ENCODE results near the gene CALB2. TPM values are rescaled to one million over a fixed set of nuclear protein-coding genes. Genes with fewer than 3 reads are reported as not detected.

CALB2 gene
- total and polyA plus RNA-seq, 2 experiments from 2014 or later = 2.4 to 4.2 TPM

GRCh38 chr16:71406724-71407123 lies 48.2 kb downstream of the CALB2 start (continued):
- no peak for TF ChIP-seq ZNF462 (CRISPR knock-in tag; IDR thresholded peaks at IDR 0.05)

- Histone ChIP-seq H3K4me3 (no peak overlapping the region), H3K79me2 (replicated peaks; ENCODE audit: insufficient read depth) (no peaks in the 10 kb centered on the region), H3K36me3 (ENCODE audit: insufficient read depth) (no peaks in the 10 kb centered on the region; the same call in 1 of the 2 replicates), H3K9me2 (ENCODE audit: insufficient read depth) (no peaks in the 10 kb centered on the region), H3K27me3 (ENCODE audit: insufficient read depth) (no peaks in the 10 kb centered on the region), H4K20me1 (replicated peaks; ENCODE audit: insufficient read depth) (no peaks in the 10 kb centered on the region), H3F3A (replicated peaks; ENCODE audit: low read depth) (no peaks in the 10 kb centered on the region), H2AFZ (no peak overlapping the region), H3K4me1 (ENCODE audit: insufficient read depth) (no peaks in the 10 kb centered on the region; the same call in 1 of the 2 replicates), H3K4me2 (no peak overlapping the region), H3K27ac (ENCODE audit: low read depth) (no peak overlapping the region)
- H3K27ac Mint-ChIP-seq = no peak overlapping the region
- no peak for ATAC-seq
- H3K4me1 Mint-ChIP-seq = peaks cover 5% of the 10 kb centered on the region
- peaks cover 12% of the 10 kb centered on the region for H3K36me3 Mint-ChIP-seq (ENCODE audit: low read depth)
- H3K4me3 Mint-ChIP-seq = no peak overlapping the region
- H3K9me3 Mint-ChIP-seq = peaks cover 22% of the 10 kb centered on the region
- DNase-seq (ENCODE audit: low spot score) = no peak
- peaks cover 12% of the 10 kb centered on the region for H3K27me3 Mint-ChIP-seq (ENCODE audit: insufficient read depth, low read depth, poor library complexity)
- no peak for TF ChIP-seq EZH2 (IDR thresholded peaks at IDR 0.05; ENCODE audit: low read depth, unreplicated experiment)
- no peak for TF ChIP-seq POLR2AphosphoS5 (IDR thresholded peaks at IDR 0.05; ENCODE audit: low read depth)
- TF ChIP-seq CREB1 (CRISPR knock-in tag; IDR thresholded peaks at IDR 0.05; ENCODE audit: low read depth) = no peak
- no peak for TF ChIP-seq STAT1 (IDR thresholded peaks at IDR 0.05; ENCODE audit: unreplicated experiment)
- TF ChIP-seq ETS1 (IDR thresholded peaks at IDR 0.05) = no peak
- no peak for TF ChIP-seq REST (IDR thresholded peaks at IDR 0.05; ENCODE audit: unreplicated experiment)
Measured at GRCh38 chr16:71407731-71408130, 49.2 kb downstream of the CALB2 start.
